ENCODE results near the gene VPS8.
"Not testable (repeated sequence)": the region's sequence is repeated elsewhere in the genome, so short reads cannot be mapped to it uniquely, and the experiment has no call there.

Gene VPS8

DNA sequence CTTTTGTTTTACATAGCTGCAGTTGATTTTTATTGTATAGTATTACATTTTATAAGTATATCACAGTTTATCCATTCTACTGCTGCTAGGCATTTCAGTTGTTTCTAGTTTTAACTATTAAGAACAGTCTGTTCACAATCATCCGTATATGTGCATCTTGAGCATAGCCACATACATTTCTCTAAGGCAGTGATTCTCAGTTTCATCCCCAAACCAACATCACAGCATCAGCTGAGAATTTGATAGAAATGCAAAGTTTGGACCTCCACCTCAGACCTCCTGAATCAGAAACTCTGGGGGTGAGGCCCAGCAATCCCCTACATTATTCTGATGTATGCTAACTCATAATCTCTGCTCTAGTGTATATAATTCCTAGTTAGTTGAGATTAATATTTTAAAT lies 120.8 kb downstream of the VPS8 start:
- DNase-seq: no peak

DNA sequence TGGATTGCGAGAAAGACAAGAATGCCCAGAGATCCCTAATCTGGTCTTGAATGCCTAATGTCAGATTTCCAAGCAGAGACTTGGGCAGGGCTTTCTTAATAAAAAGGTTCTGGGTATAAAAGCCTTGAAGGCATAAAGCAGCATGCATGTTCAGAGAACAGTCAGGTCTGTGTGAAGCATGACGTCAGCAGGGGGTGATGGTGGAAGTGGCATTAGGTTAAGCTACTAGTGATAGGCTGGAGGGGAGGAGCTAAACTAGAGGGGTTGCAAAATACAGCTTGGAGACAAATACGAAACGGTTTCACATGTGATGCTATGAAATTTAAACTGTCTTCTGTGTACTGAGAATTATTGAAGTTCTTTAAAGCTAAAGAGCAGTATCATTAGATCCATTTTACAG lies 125.6 kb downstream of the VPS8 start:
- no peak for DNase-seq

DNA sequence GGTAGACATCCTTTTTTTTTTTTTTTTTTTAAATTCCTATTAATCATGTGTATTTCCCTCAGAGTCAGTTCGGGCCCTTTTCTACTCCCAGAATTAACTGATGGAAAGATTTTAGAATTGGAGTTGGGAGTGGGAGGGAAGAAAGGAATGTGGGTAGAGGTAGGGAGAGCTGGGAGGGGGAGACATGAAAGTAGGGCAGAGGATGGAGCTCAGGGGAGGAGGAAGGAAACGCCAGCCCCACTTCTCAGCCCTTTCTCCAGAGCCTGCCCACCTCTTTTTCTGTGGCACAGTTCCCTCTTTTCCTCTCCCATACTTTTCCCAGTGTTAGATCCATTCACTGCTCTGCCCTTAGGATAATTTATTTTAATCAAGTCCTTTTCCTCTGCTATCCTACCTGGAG lies 129.4 kb downstream of the VPS8 start:
- DNase-seq: no peak

DNA sequence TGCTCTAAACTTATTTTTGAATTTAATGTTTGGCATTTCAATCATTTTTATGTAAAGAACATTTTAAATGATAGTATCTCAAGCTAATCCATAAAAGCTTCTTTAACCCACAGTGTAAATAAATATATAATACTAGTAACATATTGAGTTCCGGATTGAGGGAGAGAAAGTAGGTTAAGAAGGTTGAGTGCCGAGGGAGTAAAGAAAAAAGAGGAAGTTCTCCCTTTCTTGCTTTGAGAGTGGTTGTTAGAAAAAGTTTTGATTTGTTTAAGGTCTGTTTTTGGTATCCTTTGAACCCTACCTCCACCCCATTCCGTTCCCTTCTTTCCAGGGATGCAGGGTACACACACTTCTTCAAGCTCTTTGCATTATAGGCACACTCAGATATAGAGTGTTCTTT lies 130.8 kb downstream of the VPS8 start:
- DNase-seq: no peak

DNA sequence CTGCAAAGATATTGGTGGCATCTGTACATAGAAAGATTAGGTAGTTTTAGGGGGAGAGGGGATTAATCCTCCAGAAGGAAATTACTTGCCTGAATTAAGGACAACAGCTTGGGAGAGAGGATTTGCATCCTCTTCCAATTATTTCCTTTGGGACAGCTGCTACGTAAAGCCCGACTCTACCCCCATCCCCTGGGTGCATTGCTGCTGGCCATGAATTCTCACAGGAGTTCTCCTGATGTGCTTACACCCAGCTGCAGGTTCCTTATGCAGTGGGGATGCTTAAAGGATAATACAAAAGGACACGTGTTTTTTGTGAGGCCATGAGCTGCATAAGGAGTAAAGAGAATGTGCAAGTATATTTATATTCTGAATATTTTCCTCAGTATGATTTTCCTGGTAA lies 132.3 kb downstream of the VPS8 start:
- DNase-seq: no peak

DNA sequence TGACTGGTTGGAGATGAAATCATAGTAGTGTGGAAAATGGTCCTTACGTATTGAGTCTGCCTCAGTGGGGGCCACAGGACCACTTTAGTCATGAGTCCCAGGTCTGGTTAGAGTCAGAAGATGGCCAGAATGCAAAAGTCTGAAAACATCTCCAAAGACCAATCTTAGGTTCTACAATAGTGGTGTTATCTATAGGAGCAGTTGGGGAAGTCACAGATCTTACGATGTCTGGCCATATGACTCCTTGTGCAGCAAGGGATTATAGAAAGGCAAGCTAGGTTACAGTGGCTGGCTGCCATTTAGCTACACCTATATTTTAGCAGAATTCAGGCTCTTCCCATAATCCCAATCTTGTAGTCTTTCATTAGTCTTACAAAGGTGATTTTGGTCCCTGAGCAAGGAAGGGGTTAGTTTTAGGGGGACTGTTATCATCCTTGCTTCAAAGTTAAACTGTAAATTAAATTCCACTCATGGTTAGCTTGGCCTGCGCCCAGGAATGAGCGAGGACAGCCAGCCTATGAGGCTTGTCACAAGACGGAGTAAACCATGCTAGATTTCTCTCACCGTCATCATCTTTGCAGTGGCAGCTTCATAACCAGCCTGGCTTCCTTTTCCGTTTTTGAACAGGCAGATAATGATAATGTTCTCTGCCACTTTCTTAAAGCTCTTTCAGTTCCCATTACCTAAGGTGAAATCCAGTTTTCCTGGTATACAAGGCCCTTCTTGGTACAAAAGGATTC lies 134.1 kb downstream of the VPS8 start:
- no peak for DNase-seq

DNA sequence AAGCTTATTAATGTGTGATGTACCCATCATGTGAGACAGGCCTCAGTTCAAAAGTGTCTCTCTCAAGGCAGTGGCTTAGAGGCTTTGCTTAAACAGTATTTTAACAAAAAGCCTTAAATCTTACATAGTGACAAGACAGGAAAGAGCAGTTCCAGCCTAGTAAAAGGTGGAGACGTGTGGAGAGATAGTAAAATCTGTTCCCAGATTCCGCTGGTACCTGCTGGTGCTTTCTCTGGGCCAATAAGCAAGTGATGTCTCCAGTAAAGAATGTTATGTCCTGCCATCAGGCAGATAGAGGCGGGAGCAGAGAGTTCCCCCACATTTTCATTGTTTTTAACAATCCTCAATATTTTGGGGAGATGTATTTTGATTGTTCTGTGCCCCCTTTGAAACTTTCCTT lies 135.0 kb downstream of the VPS8 start:
- no peak for DNase-seq

DNA sequence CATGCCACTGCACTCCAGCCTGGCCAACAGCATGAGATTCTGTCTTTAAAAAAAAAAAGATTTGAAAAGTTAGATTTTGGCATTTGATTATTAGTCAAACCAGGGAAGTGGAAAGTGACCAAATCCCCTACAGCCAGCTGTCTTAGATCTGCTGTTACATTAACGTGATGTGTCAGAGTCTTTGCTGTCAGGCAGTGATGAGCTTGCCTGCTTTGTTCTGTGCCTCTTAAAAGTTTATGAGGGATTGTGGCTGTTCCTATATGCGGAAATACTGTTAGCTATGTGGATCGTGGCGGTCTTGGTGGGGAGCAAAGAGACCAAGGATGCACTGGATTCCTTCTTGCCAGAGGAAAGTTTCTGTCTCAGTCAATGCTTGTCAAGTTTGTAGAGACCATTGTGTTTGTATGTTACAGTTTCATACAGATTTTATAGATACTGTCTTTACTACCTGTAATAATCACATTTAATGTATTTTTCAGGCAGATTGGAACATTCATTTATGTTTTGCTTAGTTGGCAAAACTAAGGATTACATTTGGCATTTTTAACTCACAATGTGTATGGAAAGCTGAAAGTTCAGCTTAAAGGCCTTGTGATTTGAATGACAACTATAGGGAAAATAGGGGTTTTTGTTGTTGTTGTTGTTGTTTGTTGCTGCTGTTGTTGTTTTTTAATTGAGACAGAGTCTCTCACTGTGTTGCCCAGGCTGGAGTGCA lies 137.4 kb downstream of the VPS8 start:
- DNase-seq: no peak

DNA sequence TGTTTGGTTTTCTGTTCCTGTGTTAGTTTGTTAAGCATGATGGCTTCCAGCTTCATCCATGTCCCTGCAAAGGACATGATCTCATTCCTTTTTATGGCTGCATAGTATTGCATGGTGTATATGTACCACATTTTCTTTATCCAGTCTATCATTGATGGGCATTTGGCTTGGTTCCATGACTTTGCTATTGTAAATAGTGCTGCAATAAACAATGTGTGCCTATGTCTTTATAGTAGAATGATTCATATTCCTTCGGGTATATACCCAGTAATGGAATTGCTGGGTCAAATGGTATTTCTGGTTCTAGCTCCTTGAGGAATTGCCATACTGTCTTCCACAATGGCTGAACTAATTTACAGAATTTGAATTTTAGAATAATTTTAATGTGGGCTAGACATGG lies 138.8 kb downstream of the VPS8 start:
- DNase-seq: not testable (repeated sequence)

DNA sequence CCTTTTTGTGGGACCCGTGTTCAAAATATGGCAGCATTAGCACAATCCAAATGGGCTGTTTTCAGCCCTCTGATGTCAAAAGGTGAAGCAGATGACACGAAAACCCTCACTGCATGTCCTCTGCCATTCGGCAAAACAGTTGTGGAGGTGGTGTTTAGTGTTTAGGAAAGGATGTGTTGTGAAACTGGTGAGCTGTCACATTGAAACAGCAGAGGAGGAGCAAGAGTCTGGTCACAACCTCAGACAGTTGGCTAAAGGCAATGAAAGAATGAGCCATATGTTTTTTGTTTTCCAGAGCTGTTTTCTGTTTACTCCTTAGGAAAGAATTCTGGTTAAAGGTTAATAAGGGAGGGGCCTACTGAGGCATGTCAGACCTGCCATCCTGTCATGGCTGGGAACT lies 140.7 kb downstream of the VPS8 start:
- DNase-seq: no peak

DNA sequence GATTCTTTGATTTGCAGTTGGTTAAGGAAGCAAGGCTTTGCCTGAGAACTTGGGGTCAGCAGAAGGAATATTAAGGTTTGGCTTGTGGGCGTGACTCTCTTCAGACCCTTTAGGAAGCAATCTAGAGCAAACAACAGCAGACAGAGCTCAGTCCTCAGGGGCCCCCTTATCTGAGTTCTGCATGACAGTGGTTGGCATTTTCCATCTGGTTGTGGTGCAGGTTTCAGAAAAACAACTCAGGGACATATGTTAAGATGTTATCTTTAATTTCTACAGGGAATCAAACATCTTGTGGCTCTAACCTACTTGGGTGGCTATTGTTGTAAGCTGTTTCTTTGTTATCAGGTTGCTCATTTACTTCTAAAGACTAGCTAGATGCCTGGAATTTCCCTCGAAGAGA lies 141.4 kb downstream of the VPS8 start:
- DNase-seq: no peak

DNA sequence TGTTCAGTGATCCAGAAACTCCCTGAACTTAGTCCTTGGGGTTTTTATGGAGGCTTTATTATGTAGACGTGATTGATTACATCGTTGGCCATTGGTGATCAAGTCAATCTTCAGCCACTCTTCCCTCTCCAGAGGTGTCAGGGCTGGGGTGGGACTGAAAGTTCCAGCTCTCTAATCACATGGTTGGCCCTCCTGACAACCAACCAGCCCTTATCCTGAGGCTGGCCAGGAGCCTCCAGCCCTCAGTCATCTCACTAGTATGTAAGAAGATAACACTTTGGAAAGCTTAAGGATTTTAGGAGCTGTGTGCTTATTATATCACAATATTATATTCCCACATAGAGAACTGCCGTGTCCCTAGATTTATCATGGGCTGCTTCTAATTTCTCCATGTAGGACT lies 142.3 kb downstream of the VPS8 start:
- DNase-seq: no peak

DNA sequence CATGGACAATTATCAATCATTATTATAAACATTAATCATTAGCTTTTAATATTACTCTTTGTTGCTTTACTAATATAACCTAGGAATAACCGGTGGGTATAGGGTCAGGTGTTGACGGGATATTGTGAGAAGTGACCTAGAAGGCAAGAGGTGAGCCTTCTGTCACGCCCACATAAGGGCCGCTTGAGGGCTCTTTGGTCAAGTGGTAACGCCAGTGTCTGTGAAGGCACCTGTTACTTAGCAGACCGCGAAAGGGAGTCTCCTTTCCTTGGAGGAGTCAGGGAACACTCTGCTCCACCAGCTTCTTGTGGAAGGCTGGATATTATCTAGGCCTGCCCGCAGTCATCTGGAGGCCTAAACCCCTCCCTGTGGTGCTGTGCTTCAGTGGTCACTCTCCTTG lies 142.9 kb downstream of the VPS8 start:
- DNase-seq: not testable (repeated sequence)

DNA sequence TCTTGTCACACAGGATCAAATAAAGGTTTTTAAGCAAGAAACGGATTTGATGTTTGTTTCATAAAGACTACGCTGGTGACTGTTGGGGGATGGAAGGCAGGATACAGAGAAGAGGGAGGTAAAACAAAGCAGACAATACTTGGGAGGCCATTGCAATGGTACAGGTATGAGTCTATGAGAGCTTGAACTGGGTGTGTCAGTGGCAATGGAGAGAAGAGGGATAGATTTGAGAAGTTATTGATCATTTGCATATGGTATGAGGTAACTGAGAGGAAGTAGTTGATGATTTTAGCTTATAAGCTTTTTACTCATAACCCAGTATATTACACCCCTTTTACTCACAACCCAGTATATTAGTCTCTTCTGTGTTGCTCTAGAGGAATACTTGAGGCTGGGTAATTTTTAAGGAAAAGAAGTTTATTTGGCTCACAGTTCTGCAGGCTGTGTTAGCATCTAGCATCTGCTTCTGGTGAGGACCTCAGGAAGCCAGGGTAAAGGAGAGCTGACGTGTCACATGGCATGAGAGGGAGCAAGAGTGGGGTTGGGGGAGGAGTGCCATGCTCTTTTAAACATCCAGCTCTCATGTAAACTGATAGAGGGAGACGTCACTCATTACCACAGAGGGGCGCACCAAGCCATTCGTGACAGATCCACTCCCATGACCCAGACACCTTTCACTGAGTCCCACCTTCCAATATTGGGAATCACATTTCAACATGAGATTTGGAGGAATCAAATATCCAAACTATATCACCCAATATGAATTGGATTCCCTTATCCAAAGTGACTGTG lies 153.9 kb downstream of the VPS8 start:
- no peak for DNase-seq

DNA sequence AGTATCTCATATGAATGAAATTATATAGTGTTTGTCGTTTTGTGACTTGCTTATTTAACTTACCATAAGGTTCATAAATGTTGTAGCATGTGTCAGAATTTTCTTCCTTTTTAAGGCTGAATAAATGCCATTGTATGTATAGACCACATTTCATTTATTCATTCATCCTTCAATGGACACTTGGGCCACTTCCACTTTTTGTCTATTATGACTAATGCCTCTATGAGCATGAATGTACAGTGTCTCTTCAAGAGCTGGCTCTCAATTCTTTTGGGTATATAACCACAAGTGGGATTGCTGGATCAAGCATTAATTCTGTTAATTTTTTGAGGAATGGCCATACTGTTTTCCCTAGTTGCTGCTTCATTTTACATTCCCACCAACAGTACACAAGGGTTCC lies 156.1 kb downstream of the VPS8 start:
- no peak for DNase-seq

DNA sequence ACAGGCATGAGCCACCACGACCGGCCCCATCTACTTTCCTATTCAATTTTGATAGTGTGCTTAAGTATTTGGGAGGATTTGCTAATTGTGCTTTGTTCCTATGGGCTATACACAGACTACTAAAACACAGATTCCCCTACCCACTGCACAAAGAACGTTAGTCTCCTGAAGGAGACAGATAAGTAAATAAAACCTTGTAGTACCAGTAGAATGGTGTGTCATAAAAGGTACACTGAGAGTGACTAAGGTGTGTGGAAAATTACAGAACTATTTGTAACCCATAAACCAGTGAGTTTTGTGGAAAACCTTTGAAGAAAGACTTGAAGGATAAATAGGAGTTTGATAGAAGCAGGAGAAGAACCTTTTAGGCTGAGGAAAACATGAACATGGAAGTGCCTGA lies 158.2 kb downstream of the VPS8 start:
- no peak for DNase-seq

DNA sequence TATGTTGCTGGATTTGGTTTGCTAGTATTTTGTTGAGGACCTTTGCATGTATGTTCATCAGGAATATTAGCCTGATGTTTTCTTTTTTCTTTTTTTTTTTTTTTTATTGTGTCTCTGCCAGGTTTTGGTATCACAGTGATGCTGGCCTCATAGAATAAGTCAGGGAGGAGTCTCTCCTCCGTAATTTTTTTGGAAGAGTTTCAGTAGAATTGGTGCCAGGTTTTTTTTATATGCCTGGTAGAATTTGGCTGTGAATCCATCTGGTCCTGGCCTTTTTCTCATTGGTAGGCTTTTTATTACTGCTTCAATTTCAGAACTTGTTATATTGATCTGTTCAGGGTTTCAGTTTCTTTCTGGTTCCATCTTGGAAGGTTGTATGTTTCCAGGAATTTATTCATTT lies 165.8 kb downstream of the VPS8 start:
- no peak for DNase-seq

DNA sequence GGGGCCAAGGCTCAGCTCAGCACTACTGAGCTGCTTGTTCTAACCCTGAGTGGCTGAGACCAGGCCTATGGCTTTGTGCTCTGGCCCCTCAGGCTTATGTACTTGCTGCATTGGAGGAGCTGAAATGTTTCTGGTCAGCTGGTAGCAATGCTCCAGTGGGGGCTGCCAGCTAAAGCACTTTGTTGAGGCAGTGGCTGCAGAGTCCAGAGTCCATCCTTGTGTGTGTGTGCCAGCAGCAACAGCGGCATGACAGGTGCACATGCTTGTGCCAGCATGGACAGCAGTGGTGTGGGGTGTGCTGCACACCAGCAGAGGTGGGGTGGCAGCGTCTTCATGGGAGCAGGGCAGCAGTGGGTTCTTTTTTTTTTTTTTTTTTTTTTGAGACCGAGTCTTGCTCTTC lies 169.1 kb downstream of the VPS8 start:
- no peak for DNase-seq

DNA sequence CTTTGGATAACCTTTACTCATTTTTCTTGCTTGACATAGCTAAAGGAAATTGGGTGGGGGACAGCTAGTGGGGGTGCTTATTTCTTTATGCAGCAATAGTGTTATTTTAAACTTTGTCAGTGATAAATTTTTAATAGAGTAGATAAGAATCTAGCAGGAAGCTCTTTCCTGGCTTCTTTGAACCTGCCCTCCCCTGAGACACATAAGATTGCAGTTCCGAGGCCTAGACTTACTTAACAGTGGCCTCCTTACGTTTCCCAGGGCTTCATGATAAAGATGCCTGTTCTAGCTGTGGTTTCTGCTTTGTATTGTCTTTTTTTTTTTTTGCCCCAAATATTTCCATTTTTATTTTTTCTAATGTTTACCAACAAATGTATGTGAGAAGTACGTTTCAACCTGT lies 170.1 kb downstream of the VPS8 start:
- no peak for DNase-seq

DNA sequence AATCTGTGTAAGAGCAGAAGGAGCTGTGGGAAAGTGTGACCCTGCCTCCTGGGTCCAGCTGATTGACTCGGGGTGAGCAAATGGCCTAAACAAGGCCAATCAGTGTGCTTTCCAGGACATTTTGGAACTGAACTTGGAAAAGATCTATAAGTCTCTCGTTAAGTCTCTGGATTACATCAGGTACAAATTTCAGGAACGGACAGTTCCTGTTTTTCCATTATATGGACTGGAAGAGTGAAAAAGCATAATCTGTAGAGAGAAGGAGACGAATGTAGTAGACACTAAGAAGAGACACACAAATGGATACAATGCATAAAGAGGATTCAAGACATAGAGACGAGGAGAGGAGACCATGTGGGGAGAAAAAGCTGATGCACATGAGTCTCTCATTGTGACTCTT lies 173.6 kb downstream of the VPS8 start:
- DNase-seq: no peak

DNA sequence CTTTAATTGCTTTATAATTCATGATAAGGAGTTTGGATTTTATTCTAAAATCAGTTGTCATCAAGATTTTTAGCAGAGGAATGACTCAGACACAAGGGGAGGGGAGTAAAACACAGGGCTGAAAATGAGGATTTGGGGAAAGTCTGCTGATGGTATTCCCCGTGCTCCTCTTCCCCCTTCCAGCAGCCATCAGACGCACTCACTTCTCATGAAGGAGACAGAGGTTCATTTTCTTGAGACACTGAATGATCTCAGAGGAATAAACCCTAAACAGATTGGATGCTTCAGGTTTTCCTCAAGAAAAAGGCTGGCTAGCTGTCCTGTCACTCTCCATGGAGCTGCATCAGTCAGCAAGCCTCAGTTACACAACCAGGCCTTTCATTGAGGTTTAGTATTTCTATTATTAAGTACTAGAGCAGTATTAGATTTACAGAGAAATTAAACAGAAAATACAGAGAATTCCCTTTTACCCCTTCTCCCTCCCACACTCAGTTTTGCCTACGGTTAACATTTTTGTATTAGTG lies 174.5 kb downstream of the VPS8 start:
- no peak for DNase-seq

DNA sequence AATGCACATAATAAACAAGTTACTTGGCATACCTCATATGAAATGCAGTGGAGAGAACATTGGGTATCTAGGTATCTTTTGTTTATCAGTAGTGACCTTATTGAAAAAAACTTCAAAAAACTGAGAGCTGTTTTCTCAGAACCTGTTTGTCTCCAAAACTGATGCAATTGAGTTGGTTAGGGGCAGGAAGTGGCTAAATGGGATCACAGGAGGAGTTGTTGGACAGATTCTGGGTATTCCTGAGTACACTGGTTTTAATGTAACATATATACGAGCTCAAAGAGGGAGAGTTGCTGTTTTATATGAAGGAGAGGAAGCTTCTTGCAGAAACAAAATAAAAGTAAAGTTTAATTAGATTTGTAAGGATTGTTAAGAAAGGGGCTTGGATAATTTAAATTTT lies 181.4 kb downstream of the VPS8 start:
- DNase-seq: no peak

DNA sequence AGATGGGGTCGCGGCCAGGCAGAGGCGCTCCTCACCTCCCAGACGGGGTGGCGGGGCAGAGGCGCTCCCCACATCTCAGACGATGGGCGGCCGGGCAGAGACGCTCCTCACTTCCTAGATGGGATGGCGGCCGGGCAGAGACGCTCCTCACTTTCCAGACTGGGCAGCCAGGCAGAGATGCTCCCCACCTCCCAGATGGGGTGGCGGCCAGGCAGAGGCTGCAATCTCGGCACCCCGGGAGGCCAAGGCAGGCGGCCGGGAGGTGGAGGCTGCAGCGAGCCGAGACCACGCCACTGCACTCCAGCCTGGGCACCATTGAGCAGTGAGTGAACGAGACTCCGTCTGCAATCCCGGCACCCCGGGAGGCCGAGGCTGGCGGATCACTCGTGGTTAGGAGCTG lies 191.9 kb downstream of the VPS8 start:
- DNase-seq: not testable (repeated sequence)

DNA sequence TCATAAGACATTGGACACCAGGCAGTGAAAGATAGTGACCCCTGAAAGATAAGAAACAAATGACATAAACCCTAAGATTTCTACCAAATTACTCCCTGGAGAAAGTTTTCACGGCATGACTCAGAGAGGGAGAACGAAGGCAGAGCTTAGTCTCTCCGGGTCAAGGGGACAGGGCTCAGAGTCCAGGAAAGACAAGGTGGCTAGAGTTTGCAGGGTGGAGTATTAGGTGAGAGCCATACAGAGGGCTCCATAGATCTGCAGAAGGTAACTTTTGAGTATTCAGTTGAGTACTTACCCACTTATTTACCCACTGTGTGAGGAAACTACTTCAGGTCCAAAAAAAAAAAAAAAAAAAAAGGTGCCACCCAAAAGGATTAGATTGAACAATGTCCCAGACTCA lies 197.7 kb downstream of the VPS8 start:
- DNase-seq: no peak
